Stimulated activated CD4-positive, alpha-beta T cell treated with anti-CD3 and anti-CD28 coated beads, Interleukin-4, amount 100 ng/mL, for 1 hour (primary cell): ENCODE data around the gene HSBP1L1.

ENCODE experiments used
- DNase-seq: peaks from one replicate; pipeline ENCODE4 v3.0.0-alpha.2; 2020

HSBP1L1 gene

DNA sequence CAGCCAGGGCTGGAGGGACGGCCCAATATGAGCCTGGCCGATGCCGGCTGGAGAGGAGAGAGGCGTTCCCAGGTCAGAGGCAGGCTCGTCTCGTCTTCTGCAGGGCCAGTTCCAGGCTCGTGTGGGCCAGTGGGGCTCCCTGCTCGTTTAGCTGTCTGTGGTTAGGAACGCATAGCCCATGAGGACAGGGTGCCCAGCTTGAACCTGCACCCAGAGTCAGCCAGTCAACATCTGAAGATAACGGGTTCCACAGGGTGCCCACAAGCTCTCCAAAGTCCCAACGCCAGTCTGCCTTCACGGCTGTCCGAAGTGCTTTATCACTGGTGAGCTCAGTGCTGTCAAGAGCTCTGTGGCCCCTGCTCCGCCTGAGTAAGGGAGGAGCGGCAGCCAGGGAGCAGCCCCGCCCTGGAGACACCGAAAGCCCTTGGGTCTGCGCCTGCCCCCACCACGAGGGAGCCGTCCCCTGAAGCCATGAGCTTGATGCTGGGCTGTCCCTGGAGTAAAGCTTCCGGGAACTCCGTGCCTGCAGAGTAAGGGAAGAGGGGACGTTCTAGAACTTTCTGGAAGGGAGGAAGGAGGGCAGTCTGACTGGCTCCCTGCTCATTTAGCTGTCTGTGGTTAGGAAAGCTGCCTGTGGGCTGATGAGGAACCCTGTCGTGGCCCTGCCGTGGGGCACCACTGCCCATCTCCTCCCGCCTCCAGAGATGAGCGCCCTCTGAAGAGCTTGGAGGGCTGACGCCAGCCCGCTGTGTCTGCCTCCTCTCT lies 2.7 kb upstream of the HSBP1L1 start:
- DNase-seq: no peak

- no peak for DNase-seq
Measured at GRCh38 chr18:79962311-79962710, 2.1 kb upstream of the HSBP1L1 start.

- DNase-seq: peak; percentile 43
Measured at GRCh38 chr18:79962835-79963657, 1.4 kb upstream of the HSBP1L1 start.

- no peak for DNase-seq
Measured at GRCh38 chr18:79963658-79964329, 649 bp upstream of the HSBP1L1 start.

DNA sequence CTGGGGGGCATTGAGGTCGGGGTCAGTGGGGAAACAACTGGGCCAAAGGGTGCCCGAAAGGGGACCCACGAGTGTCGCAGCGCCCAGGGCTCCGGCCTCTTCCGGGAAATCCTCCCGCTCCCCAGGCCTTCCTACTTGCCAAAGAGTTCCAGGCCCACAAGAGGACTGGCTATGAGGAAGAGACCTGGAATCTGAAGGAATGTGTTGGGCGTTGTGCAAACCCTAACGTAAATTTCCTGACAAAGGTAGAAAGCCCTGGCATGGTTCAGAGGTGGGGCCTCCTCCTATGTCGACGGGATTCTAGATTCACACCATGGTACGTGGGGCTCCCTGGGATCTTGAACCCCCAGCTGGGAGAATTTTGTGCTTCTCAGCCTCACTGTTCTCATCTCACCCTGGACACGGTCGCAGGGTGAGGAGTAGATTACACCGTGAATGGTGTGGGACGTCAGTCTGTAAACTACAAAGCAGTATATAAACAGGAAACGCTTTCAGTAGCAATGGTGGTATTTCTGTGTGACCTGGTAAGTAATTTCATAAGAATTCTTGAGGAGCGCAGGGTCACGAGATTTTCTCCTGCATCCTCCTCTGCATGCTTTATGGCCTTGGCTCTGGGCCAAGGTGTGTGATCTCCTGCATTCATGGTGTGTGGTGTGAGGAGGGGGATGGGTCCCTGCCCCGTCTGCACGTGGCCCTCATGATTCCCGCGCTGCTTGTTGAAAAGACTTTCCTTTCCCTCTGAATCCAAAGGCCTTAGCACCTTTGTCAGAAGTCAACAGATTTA lies 868 bp downstream of the HSBP1L1 start:
- DNase-seq: no peak

DNA sequence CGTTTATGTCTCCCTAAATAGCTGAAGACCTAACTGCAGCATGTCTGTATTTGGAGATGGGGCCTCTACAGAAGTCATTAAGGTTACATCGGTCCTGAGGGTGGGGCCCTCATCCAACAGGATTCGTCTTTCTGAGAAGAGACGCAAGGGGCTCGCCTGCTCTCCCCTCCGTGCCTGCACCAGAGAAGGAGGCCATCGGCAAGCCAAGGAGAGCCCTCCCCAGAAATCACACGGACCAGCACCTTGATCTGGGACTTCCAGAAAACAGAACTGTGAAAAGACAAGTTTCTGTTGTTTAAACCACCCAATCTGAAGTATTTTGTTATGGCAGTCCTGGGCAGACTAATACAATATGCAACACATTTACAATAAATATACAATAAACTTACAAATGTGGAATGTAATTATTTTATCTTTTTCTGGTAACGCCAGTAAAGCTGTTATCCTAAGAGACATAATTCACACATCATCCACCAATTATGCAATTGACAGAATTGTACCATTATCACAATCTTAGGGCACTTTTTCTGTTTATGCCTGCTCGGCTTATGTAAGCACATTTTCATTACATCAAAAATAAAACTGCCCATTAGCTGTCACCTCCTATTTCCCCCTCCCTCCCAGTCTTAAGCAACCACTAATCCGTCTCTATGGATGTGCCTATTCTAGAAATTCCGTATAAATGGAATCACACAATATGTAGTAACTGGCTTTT lies 6.1 kb downstream of the HSBP1L1 start:
- no peak for DNase-seq

GRCh38 chr18:79971211-79971952 lies 6.9 kb downstream of the HSBP1L1 start:
- no peak for DNase-seq

DNA sequence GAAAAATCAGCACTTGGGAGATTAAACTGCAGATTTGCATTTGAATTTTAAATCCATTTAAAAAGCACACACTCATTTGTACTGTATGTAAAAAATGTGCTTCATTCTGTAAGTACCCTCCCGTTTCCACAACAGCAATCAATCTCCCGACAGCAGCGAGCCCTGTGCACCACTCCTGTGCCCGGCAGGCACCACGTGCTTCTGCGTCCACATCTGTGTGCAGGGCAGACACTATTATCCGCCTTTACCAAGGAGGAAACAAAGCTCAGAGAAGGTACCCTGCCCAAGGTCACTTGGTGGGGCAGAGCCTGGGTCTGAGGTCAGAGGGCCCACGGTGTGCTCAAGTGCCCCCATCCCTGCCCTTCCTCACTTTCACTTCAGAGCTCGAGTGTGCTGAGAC lies 7.5 kb downstream of the HSBP1L1 start:
- no peak for DNase-seq

DNA sequence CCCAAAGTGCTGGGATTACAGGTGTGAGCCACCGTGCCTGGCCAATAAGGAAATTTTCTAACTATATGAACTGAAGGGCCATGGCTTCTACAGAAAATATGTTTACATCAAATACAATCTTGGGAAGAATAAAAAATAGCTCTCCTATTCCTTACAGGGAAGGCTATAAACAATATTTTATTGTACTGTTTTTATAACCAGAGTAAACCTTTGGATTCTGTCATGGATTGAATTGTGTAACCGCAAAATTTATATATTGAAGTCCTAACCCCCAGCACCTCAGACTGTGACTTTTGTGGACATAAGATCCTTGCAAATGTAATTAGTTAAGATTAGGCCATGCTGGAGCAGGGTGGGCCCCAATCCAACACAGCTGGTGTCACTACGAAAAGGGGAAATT lies 8.3 kb downstream of the HSBP1L1 start:
- DNase-seq: no peak

DNA sequence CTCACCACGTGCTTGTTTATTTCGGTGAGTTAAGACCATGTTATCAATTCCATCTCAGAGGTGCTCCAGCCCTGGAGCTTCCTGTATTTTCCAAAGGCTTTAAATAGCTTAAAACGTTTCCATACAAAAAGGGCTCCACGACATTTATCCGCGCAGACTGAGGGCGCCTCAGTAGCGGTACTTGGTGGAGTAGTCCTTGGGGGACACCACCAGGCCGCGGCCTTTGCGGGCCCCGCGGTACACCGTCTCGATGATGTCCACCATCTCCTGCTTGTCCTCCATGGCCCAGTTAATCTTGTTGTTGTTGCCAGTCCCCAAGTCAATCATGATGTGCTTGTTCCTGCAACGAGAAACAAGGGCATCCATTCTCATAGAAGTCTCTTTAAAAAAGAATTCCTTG lies 9.1 kb downstream of the HSBP1L1 start:
- no peak for DNase-seq

GRCh38 chr18:79974025-79974654 lies 9.7 kb downstream of the HSBP1L1 start:
- no peak for DNase-seq

DNA sequence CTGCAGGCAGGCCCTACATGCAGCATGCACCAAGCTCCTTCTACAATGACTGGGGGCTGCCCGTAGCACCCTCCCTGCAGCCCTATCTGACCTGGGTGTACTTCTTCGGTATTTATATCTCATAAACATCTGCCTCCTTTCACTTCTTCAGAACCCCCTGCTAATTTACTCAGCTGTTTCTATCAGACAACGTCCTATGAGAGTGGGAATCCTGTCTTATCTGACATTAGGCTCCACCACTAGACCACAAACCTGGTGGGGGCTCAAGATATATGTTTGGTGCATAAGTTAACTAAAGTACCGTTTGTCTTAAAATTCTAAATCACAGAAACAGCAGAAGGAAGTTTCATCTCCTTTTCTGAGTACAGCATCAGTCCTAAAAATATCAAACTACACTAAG lies 10.6 kb downstream of the HSBP1L1 start:
- DNase-seq: no peak

DNA sequence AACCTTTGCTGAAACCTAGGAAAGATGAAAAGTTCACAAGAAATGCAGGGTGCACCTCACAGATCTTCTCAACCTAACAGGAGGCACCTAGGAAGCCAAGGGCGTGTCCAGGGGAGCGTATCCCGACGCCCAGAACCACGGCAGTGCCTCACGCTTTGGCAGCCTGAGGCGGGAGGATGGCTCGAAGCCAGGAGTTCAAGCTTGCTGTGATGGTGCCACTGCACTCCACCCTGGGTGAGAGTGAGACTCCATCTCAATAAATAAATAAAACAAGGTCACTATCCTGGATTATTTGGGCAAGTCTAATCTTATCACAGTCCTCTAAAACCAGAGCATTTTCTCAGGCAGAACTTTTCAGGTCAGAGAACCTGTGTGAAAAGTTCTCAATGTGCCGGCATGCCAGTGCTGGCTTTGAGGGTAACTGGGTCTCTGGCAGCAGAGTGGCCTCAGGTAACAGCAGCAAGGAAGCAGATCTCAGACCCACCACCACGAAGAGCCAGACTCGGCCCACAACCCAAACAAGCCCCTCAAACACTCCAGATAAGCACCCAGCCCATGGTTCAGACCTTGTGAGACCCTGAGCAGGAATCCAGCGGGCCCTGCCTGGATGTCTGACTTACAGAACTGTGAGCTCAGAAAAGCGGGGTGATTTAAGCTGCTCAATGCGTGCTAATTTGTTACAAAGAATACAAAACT lies 11.7 kb downstream of the HSBP1L1 start:
- DNase-seq: no peak

DNA sequence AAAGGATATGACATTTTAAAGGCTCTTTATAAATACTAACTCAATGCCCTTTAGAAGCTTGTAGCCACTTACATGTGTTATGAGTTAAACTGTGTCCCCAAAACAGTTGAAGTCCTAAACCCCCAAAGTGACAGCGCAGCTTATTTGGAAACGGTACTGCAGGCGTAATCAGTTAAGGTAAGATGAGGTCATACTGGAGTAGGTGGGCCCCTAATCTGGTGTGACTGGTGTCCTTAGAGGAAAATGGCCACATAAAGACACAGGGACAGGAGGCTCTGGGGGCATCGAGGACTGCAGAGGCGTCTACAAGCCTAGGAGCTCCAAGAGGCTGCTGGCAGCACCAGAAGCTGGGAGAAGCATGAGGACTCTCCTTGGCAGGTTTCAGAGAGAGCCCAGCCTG lies 15.4 kb downstream of the HSBP1L1 start:
- no peak for DNase-seq

GRCh38 chr18:79980585-79980984 lies 16.1 kb downstream of the HSBP1L1 start:
- no peak for DNase-seq

- no peak for DNase-seq
Measured at GRCh38 chr18:79982736-79983135, 18.3 kb downstream of the HSBP1L1 start.

DNA sequence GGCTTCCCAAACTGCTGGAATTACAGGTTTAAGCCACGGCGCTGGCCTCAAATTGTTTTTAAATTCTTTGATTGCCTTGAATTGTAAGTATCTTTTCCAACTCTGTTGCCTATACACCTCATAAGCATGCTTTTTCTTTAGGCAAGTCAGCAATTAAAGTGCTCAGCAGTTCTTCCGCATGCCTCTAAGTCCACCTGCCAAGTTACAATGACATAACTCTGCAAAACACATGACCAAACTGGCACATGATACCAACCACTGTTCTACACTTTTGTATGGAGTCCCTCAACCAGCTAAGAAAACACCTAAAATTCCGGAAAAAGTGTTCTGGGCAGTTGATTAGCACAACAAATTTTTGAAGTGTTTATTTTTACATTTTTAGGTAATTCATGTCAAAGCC lies 18.8 kb downstream of the HSBP1L1 start:
- DNase-seq: no peak

DNA sequence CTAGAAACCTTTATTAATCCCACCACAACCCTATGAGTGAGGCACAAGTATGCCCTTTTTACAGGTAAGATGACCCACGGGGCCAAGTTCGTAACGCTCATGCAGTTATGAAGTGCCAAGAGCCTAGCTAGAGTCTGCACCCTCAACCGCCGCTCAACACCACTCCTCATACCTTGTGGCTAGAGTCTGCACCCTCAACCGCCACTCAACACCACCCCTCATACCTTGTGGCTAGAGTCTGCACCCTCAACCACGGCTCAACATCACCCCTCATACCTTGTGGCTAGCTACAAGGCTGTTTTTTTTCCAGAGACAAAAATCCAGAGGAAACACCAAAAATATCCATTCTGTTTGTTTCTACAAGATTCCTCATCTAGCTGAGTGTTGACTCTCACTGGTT lies 19.4 kb downstream of the HSBP1L1 start:
- DNase-seq: no peak

DNA sequence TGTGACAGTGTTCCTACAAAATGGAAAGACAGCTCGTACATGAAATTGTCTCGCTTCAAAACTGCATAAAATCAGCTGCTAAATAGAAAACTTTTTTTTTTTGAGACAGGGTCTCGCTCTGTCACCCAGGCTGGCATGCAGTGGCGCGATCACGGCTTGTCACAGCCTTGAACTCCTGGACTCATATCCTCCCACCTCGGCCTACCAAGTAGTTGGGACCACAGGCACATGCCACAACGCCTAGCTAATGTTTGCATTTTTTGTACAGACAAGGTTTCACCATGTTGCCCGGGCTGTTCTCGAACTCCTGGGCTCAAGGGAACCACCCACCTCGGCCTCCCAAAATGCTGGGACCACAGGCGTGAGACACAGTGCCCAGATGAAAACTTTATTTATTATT lies 20.7 kb downstream of the HSBP1L1 start:
- no peak for DNase-seq

- DNase-seq: no peak
Measured at GRCh38 chr18:79986726-79987125, 22.3 kb downstream of the HSBP1L1 start.
